Parathyroid adenoma (tissue), 2 donors: ENCODE data around the gene SPOCK1.

Experiments used
- H2AFZ ChIP-seq: fragments of 300-600 bp; sonication (generic); one replicate; pipeline ENCODE4 v1.7.0; 2017; ENCODE audit warnings: antibody characterized with exemption, mild to moderate bottlenecking
- H3K27ac ChIP-seq: fragments of 300-600 bp; sonication (generic); one replicate; pipeline ENCODE4 v1.7.0; 2017
- H3K27me3 ChIP-seq: fragments of 300-600 bp; sonication (generic); one replicate; pipeline ENCODE4 v1.7.0; 2017; ENCODE audit warnings: low read length; ENCODE audit not compliant: control insufficient read depth, insufficient read depth
- H3K36me3 ChIP-seq: fragments of 300-600 bp; sonication (generic); one replicate; pipeline ENCODE4 v1.7.0; 2017; ENCODE audit warnings: low read length; ENCODE audit not compliant: control insufficient read depth, insufficient read depth
- H3K4me1 ChIP-seq: fragments of 300-600 bp; sonication (generic); one replicate; pipeline ENCODE4 v1.7.0; 2017; ENCODE audit warnings: control low read depth
- H3K4me2 ChIP-seq: fragments of 300-600 bp; sonication (generic); one replicate; pipeline ENCODE4 v1.7.0; 2017; ENCODE audit warnings: low read length
- H3K4me3 ChIP-seq: fragments of 300-600 bp; sonication (generic); one replicate; pipeline ENCODE4 v1.7.0; 2017; ENCODE audit warnings: low read depth, low read length
- H3K79me2 ChIP-seq: fragments of 300-600 bp; sonication (generic); one replicate; pipeline ENCODE4 v1.7.0; 2017; ENCODE audit warnings: control low read depth
- H3K9ac ChIP-seq: fragments of 300-600 bp; sonication (generic); one replicate; pipeline ENCODE4 v1.7.0; 2017; ENCODE audit warnings: mild to moderate bottlenecking
- H3K9me3 ChIP-seq: fragments of 300-600 bp; sonication (generic); one replicate; pipeline ENCODE4 v1.7.0; 2017; ENCODE audit warnings: low read length; ENCODE audit not compliant: control insufficient read depth
- CTCF ChIP-seq: fragments of 300-600 bp; sonication (generic); IDR thresholded peaks from one replicate; pipeline ENCODE4 v1.7.0; 2017; ENCODE audit warnings: antibody characterized with exemption, mild to moderate bottlenecking
- donor health status: primary hyperparathyroidism.

The SPOCK1 gene

GRCh38 chr5:137328991-137329390, 170.1 kb downstream of the SPOCK1 start:
- Histone ChIP-seq H2AFZ (no peak overlapping the region), H3K9me3 (no peaks in the 10 kb centered on the region), H3K4me1 (no peaks in the 10 kb centered on the region), H3K27ac (no peak overlapping the region), H3K9ac (no peak overlapping the region), H3K79me2 (no peaks in the 10 kb centered on the region), H3K4me2 (no peak overlapping the region), H3K4me3 (no peak overlapping the region), H3K27me3 (no peaks in the 10 kb centered on the region), H3K36me3 (no peaks in the 10 kb centered on the region)
- TF ChIP-seq CTCF: no peak

DNA sequence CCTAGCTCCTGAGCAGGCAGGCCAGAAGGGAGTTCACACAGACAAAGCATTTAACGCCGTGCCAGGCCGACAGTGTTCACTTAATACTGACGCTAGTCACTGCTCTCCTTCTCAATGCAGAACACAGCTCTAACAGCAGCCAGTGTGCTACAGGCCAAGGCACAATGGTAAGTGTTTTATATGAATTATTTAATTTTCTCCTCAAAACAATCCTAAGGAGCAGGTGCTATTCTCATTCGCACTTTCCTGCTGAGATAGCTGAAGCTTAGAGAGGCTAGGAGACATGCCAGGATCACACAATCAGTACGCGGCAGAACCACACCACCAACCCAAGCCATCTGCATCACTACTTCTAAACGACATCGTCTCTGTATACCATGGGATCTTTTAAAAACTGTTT, 170.7 kb downstream of the SPOCK1 start:
- Histone ChIP-seq H3K4me2 (no peak overlapping the region), H3K79me2 (no peaks in the 10 kb centered on the region), H3K27ac (no peak overlapping the region), H3K4me3 (no peak overlapping the region), H3K36me3 (no peaks in the 10 kb centered on the region), H3K27me3 (no peaks in the 10 kb centered on the region), H3K4me1 (no peaks in the 10 kb centered on the region), H3K9me3 (no peaks in the 10 kb centered on the region), H2AFZ (no peak overlapping the region), H3K9ac (no peak overlapping the region)
- no peak for TF ChIP-seq CTCF

GRCh38 chr5:137325721-137326120, 173.4 kb downstream of the SPOCK1 start:
- no peak overlapping the region for H3K4me3 ChIP-seq
- H3K27me3 ChIP-seq: no peaks in the 10 kb centered on the region
- H3K79me2 ChIP-seq: no peaks in the 10 kb centered on the region
- no peak overlapping the region for H3K9ac ChIP-seq
- H3K4me2 ChIP-seq: no peak overlapping the region
- no peaks in the 10 kb centered on the region for H3K36me3 ChIP-seq
- H3K4me1 ChIP-seq: no peaks in the 10 kb centered on the region
- H3K9me3 ChIP-seq: no peaks in the 10 kb centered on the region
- TF ChIP-seq CTCF: no peak
- H2AFZ ChIP-seq: no peak overlapping the region
- no peak overlapping the region for H3K27ac ChIP-seq

DNA sequence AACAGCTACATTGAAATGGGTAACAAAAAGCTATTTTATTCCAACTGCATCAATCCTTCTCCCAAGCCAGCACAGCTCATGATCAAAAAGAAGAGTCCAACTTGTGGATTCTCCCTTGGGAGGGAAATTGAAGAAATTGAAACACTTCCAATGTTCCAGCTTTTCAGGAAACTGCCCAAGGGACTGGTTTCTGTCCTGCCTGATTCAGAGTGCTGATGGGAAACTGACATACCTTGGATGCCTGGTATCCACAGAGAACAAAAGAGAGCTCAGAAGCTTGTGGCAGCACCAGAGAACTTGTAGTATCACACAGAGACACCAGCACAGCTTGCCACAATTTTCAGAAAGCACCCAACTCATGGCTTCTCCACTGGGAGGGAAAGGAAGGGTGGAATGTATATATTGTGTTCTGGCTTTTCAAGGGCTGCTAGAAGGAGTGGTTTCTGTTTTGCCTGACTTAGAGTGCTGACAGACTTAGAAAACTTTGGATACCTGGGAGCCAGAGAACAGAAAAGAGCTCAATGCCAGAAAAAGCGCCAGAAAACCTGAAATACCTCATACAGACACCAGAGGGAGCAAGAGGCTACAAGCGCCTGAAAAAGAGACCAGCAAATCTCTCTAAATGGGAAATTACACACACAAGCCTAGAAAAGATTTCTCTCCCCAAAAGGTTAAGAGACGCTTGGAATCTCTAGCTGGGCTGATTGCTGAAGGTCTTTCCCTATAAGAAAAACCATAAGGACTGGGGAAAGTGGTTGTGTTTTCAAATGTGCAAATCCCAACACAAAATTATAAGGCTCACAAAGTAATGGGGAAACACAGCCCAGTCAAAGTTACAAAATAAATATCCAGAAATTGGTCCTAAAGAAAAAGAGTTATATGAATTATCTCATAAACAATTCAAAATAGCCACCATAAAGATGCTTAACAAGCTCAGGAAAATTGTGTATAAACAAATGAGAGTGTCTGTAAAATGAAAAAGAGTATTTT, 178.8 kb downstream of the SPOCK1 start:
- Histone ChIP-seq H2AFZ (no peak overlapping the region), H3K27me3 (peaks cover 4% of the 10 kb centered on the region), H3K4me3 (no peak overlapping the region), H3K4me2 (no peak overlapping the region), H3K36me3 (no peaks in the 10 kb centered on the region), H3K9me3 (no peaks in the 10 kb centered on the region), H3K27ac (no peak overlapping the region), H3K4me1 (no peaks in the 10 kb centered on the region), H3K79me2 (no peaks in the 10 kb centered on the region), H3K9ac (no peak overlapping the region)
- peak; percentile 83 for TF ChIP-seq CTCF
